Liver (tissue), 9 donors: ENCODE measurements around the gene SLIT3. TPM values are rescaled to one million over a fixed set of nuclear protein-coding genes. Genes with fewer than 3 reads are reported as not detected.

Experiments
- DNase-seq: peaks from one replicate; pipeline ENCODE4 v3.0.0-alpha.2; 2017; ENCODE audit warnings: low spot score
- H3K27ac ChIP-seq, 2 donors: one replicate each; pipeline ENCODE4 v1.7.0; 2013; ENCODE audit warnings: inconsistent platforms in 2 of 2, low read length in 2 of 2, control low read depth in 1 of 2, low read depth in 1 of 2, mild to moderate bottlenecking in 1 of 2
- H3K27me3 ChIP-seq, 4 donors: one replicate each; pipeline versions ENCODE4 v1.6.1 to v1.7.0; 2013; ENCODE audit warnings: low read length in 3 of 4, inconsistent platforms in 1 of 4, mild to moderate bottlenecking in 1 of 4, moderate library complexity in 1 of 4; ENCODE audit not compliant: control insufficient read depth in 4 of 4, insufficient read depth in 4 of 4
- H3K36me3 ChIP-seq, 4 donors: one replicate each; pipeline versions ENCODE4 v1.6.1 to v1.7.0; 2013; ENCODE audit warnings: low read length in 3 of 4, mild to moderate bottlenecking in 3 of 4, low read depth in 1 of 4, moderate library complexity in 1 of 4; ENCODE audit not compliant: control insufficient read depth in 4 of 4, insufficient read depth in 3 of 4
- H3K4me1 ChIP-seq, 4 donors: one replicate each; pipeline versions ENCODE4 v1.6.1 to v1.7.0; 2013; ENCODE audit warnings: low read length in 3 of 4, mild to moderate bottlenecking in 3 of 4, moderate library complexity in 1 of 4; ENCODE audit not compliant: control insufficient read depth in 4 of 4, insufficient read depth in 4 of 4
- H3K4me3 ChIP-seq, 3 donors: one replicate each; pipeline versions ENCODE4 v1.6.1 to v1.7.0; 2013; ENCODE audit warnings: low read length in 3 of 3, control low read depth in 1 of 3, low read depth in 1 of 3, mild to moderate bottlenecking in 1 of 3
- H3K9ac ChIP-seq, 2 donors: one replicate each; pipeline ENCODE4 v1.7.0; 2013; ENCODE audit warnings: low read length in 2 of 2, mild to moderate bottlenecking in 2 of 2, moderate library complexity in 2 of 2, control low read depth in 1 of 2, low read depth in 1 of 2
- H3K9me3 ChIP-seq, 4 donors: one replicate each; pipeline versions ENCODE4 v1.6.1 to v1.7.0; 2013; ENCODE audit warnings: low read length in 3 of 4; ENCODE audit not compliant: control insufficient read depth in 4 of 4
- ATF3 ChIP-seq: IDR thresholded peaks from 2 replicates; pipeline ENCODE4 v1.6.1; 2016; ENCODE audit warnings: antibody characterized with exemption
- EGR1 ChIP-seq, 2 donors: IDR thresholded peaks; 2 replicates each; pipeline ENCODE4 v1.6.1; 2016 to 2018; ENCODE audit warnings: antibody characterized with exemption in 2 of 2, low read depth in 2 of 2
- FOXA1 ChIP-seq: IDR thresholded peaks from 2 replicates; pipeline ENCODE4 v1.6.1; 2016; ENCODE audit warnings: antibody characterized with exemption
- FOXA2 ChIP-seq: IDR thresholded peaks from 2 replicates; pipeline ENCODE4 v1.6.1; 2016; ENCODE audit warnings: antibody characterized with exemption
- GABPA ChIP-seq, 2 donors: IDR thresholded peaks in 1 of 2; conservative IDR thresholded peaks in 1 of 2; 2 replicates each; pipeline ENCODE4 v1.6.1; 2016; ENCODE audit warnings: antibody characterized with exemption in 2 of 2, mild to moderate bottlenecking in 1 of 2, moderate library complexity in 1 of 2
- HNF4A ChIP-seq, 2 donors: conservative IDR thresholded peaks; 2 replicates each; pipeline ENCODE4 v1.6.1; 2016; ENCODE audit warnings: antibody characterized with exemption in 2 of 2, mild to moderate bottlenecking in 2 of 2
- HNF4G ChIP-seq: IDR thresholded peaks from 2 replicates; pipeline ENCODE4 v1.6.1; 2016; ENCODE audit warnings: antibody characterized with exemption
- JUND ChIP-seq, 2 donors: IDR thresholded peaks; 2 replicates each; pipeline ENCODE4 v1.6.1; 2016; ENCODE audit warnings: antibody characterized with exemption in 2 of 2
- NR2F2 ChIP-seq: IDR thresholded peaks from 2 replicates; pipeline ENCODE4 v1.6.1; 2016; ENCODE audit warnings: antibody characterized with exemption
- RAD21 ChIP-seq, 2 donors: IDR thresholded peaks; 2 replicates each; pipeline ENCODE4 v1.6.1; 2016; ENCODE audit warnings: antibody characterized with exemption in 2 of 2, mild to moderate bottlenecking in 2 of 2
- REST ChIP-seq: IDR thresholded peaks from 2 replicates; pipeline ENCODE4 v1.6.1; 2016; ENCODE audit warnings: antibody characterized with exemption, mild to moderate bottlenecking
- RXRA ChIP-seq, 2 donors: IDR thresholded peaks; 2 replicates each; pipeline ENCODE4 v1.6.1; 2017 to 2018; ENCODE audit warnings: antibody characterized with exemption in 2 of 2, mild to moderate bottlenecking in 1 of 2
- SP1 ChIP-seq: IDR thresholded peaks from 2 replicates; pipeline ENCODE4 v1.6.1; 2018; ENCODE audit warnings: antibody characterized with exemption, mild to moderate bottlenecking
- TAF1 ChIP-seq: conservative IDR thresholded peaks from 2 replicates; pipeline ENCODE4 v1.6.1; 2016; ENCODE audit warnings: antibody characterized with exemption, mild to moderate bottlenecking
- YY1 ChIP-seq: IDR thresholded peaks from 2 replicates; pipeline ENCODE4 v1.6.1; 2016; ENCODE audit warnings: antibody characterized with exemption, mild to moderate bottlenecking
- ZBTB33 ChIP-seq: IDR thresholded peaks from 2 replicates; pipeline ENCODE4 v1.6.1; 2016; ENCODE audit warnings: antibody characterized with exemption
- WGBS: extraction: QIAGEN DNeasy Blood & Tissue Kit; methylation state at CpG from one replicate; pipeline ENCODE4 v1.1.7; 2013; 5-methylcytosine and 5-hydroxymethylcytosine counted together
- polyA plus RNA-seq, 2 donors: library from polyadenylated mRNA; stranded (reverse) in 1 of 2; unstranded in 1 of 2; fragments of 200-250 nt in 1 of 2; fragments of >200 nt in 1 of 2; fragmentation: Nextera tagmentation in 1 of 2; extraction: Ambion mirVana in 1 of 2; gene quantifications; one replicate each; pipeline versions ENCODE4 v1.2.1 to v1.2.3, GENCODE V29; 2013 to 2015
- total RNA-seq, 2 donors: library from RNA; depleted of rRNA; stranded (reverse); fragments of >200 nt; gene quantifications; one replicate each; pipeline ENCODE4 v1.2.3, GENCODE V29; 2014
- TF ChIP-seq, protein P1 (sequence below): IDR thresholded peaks from 2 replicates; pipeline ENCODE4 v1.6.1; 2016; ENCODE audit warnings: antibody characterized with exemption
- TF ChIP-seq, protein P2 (sequence below): fragments of 150-350 bp; IDR thresholded peaks from 2 replicates; pipeline ENCODE4 v1.5.1; 2017; ENCODE audit warnings: improper control_type of control experiment, low read depth, low read length; ENCODE audit not compliant: missing input control
- donor health status: healthy.
- donor health status: healthy.
- donor health status: healthy.
- donor health status: healthy.
- donor health status: healthy.

SLIT3 gene
- total and polyA plus RNA-seq, 4 donors: 0.61 to 1.3 (median 0.91) TPM

GRCh38 chr5:168817591-168817990 is 483.3 kb downstream of the SLIT3 start:
- no peak for DNase-seq
- TF ChIP-seq EGR1 (IDR thresholded peaks at IDR 0.05; ENCODE audit: low read depth in 2 of 2): no peak
- TF ChIP-seq HNF4A (conservative IDR thresholded peaks at IDR 0.05): no peak
- TF ChIP-seq ATF3: no peak
- TF ChIP-seq, protein P1, sequence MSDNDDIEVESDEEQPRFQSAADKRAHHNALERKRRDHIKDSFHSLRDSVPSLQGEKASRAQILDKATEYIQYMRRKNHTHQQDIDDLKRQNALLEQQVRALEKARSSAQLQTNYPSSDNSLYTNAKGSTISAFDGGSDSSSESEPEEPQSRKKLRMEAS: no peak
- no peak for TF ChIP-seq GABPA (IDR thresholded peaks at IDR 0.05 in 1 of 2, conservative IDR thresholded peaks at IDR 0.05 in 1 of 2)
- TF ChIP-seq, protein P2, sequence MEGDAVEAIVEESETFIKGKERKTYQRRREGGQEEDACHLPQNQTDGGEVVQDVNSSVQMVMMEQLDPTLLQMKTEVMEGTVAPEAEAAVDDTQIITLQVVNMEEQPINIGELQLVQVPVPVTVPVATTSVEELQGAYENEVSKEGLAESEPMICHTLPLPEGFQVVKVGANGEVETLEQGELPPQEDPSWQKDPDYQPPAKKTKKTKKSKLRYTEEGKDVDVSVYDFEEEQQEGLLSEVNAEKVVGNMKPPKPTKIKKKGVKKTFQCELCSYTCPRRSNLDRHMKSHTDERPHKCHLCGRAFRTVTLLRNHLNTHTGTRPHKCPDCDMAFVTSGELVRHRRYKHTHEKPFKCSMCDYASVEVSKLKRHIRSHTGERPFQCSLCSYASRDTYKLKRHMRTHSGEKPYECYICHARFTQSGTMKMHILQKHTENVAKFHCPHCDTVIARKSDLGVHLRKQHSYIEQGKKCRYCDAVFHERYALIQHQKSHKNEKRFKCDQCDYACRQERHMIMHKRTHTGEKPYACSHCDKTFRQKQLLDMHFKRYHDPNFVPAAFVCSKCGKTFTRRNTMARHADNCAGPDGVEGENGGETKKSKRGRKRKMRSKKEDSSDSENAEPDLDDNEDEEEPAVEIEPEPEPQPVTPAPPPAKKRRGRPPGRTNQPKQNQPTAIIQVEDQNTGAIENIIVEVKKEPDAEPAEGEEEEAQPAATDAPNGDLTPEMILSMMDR: no peak
- TF ChIP-seq REST: no peak
- no peak overlapping the region for H3K4me3 ChIP-seq
- WGBS: 74% methylated on average over 5 of the region's 5 CpGs
- no peaks in the 10 kb centered on the region for H3K27me3 ChIP-seq
- no peaks in the 10 kb centered on the region for H3K36me3 ChIP-seq
- H3K9me3 ChIP-seq: no peaks in the 10 kb centered on the region
- peaks cover 1 to 9% (median 6%) of the 10 kb centered on the region in 4 donors for H3K4me1 ChIP-seq
- H3K9ac ChIP-seq: no peak overlapping the region
- no peak overlapping the region for H3K27ac ChIP-seq

DNA sequence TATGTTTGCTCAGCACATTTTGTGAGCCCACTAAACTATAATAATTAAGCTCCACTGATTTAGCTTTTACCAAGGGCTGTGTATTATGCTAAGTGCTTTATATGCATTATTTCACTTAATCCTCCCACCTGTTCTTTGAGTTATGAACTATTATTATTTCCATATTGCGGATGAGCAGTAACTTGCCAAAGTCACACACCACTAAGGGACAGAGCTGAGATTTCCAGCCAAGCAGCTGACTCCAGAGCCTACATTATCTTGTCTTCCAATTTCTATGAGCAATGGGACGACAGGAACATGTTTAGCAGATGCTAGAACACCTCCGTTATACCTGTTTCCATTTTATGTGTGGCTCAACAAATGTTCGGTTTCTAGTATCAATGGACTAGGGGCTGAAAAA is 484.3 kb downstream of the SLIT3 start:
- H3K4me1 ChIP-seq: peaks cover 1 to 9% (median 6%) of the 10 kb centered on the region in 4 donors
- H3K4me3 ChIP-seq: no peak overlapping the region
- H3K27ac ChIP-seq: no peak overlapping the region
- no peak for DNase-seq
- no peak overlapping the region for H3K9ac ChIP-seq
- H3K27me3 ChIP-seq: no peaks in the 10 kb centered on the region
- no peaks in the 10 kb centered on the region for H3K36me3 ChIP-seq
- WGBS: 90% methylated on average over 4 of the region's 4 CpGs
- H3K9me3 ChIP-seq: no peaks in the 10 kb centered on the region
- TF ChIP-seq JUND (IDR thresholded peaks at IDR 0.05) (no peak), YY1 (no peak), ZBTB33 (no peak), FOXA2 (no peak), NR2F2 (no peak), SP1 (no peak), REST (no peak), HNF4A (conservative IDR thresholded peaks at IDR 0.05) (no peak), EGR1 (IDR thresholded peaks at IDR 0.05; ENCODE audit: low read depth in 2 of 2) (no peak), GABPA (IDR thresholded peaks at IDR 0.05 in 1 of 2, conservative IDR thresholded peaks at IDR 0.05 in 1 of 2) (no peak), FOXA1 (no peak), RAD21 (IDR thresholded peaks at IDR 0.05) (no peak), HNF4G (no peak), TAF1 (no peak), RXRA (IDR thresholded peaks at IDR 0.05) (no peak)
- TF ChIP-seq, protein P2: no peak
- TF ChIP-seq, protein P1: no peak
